GM19099 (cell line): ENCODE measurements around the gene NEO1.

Source experiments
- POLR2A ChIP-seq: IDR thresholded peaks from 3 replicates; pipeline ENCODE4 v1.6.1; 2011; ENCODE audit warnings: low read depth; ENCODE audit not compliant: insufficient read length; ENCODE audit errors: extremely low read depth

The NEO1 gene

GRCh38 chr15:73050561-73051295 lies 1.5 kb upstream of the NEO1 start:
- TF ChIP-seq POLR2A, result no peak

DNA sequence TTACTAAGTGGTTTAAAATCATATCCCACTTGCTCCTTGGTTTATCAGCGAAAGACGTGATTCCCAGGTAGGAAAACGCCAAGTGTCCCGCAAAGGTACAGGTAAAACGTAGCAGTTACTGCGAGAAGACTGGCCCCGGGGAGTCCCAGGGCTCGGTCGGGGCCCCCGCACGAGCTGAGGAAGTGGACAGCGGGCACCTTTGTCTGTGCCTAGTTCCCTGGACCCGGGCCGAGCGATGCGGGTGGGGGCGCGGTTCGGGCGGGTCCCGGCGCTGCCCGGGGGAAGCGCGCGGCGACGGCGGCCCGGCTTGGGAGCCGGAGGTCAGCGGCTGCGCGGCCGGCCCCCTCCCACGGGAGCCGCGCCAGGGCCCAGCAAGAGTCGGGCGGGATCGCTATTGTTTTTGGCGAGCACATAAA lies 864 bp upstream of the NEO1 start:
- TF ChIP-seq POLR2A, result no peak

GRCh38 chr15:73052653-73053397 lies 562 bp downstream of the NEO1 start:
- TF ChIP-seq POLR2A, result no peak

GRCh38 chr15:73053398-73053723 lies 1.1 kb downstream of the NEO1 start:
- no peak for TF ChIP-seq POLR2A

DNA sequence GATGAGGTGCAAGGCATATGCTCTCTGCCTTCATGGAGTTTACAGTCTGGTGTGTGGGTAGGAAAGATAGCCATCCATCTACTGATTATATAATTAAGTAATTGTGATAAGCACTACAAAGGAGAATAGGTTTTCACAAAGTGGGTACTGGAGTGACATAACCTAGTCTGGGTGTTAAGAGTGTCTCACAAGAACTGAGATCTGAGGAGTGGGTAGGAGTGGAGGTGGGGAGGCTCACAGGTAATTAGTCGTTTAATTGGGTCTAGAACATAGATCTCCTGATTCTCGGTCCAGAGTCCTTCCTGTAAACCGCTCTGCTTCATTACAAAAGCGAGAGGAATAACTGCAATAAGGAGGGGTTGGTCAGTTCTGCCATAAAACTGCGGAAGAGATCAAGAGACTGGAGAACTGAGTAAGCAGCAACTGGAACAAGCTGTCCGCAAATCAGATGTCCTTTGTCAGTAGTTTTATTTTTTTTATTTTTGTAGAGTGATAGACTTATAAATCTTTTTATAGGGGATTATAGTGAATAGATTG lies 2.2 kb downstream of the NEO1 start:
- no peak for TF ChIP-seq POLR2A

GRCh38 chr15:73056460-73056859 lies 4.2 kb downstream of the NEO1 start:
- no peak for TF ChIP-seq POLR2A

GRCh38 chr15:73058437-73058836 lies 6.2 kb downstream of the NEO1 start:
- TF ChIP-seq POLR2A, result no peak

GRCh38 chr15:73065114-73065513 lies 12.9 kb downstream of the NEO1 start:
- no peak for TF ChIP-seq POLR2A

GRCh38 chr15:73069109-73069508 lies 16.8 kb downstream of the NEO1 start:
- no peak for TF ChIP-seq POLR2A

- TF ChIP-seq POLR2A, result no peak
Observed at GRCh38 chr15:73072894-73073293, 20.6 kb downstream of the NEO1 start.

DNA sequence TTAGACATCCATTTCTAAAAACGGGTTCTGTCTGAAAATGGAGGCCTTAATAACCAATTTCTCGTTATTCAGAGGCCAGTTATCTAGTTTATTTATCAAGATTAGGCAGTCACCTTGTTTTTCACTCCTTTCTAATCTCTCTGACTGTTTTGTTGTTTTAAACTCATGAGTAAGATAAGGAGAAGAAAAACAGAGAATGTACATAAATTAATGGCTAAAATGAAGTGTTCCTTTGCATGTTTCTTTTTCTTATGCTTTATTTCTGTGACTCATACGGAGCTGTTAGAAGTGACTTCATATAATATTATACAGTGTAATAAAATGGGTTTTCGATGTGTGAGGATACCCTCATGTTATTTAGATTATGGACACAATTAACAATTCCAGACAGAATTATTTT lies 22.0 kb downstream of the NEO1 start:
- no peak for TF ChIP-seq POLR2A

GRCh38 chr15:73075160-73075859 lies 23.0 kb downstream of the NEO1 start:
- TF ChIP-seq POLR2A, result no peak

DNA sequence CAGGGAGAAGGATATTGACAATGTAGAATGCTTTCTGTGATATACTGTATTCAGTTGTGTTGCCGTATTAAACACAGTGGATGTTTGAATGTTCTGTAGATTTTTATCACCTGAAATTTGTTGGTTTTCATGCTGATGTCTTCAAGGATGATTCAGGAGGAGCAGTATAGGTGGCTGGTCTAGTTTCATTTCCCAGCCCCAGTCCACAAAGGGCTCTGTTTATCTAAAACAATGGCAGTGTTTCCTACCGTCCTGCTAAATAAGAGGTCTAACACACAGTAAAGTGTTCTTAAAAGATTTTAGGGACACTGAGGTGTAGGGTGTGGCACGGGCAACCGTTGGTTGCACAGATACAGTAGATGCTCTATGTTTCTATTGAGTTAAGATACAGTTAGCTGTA lies 26.0 kb downstream of the NEO1 start:
- no peak for TF ChIP-seq POLR2A

- no peak for TF ChIP-seq POLR2A
Observed at GRCh38 chr15:73078722-73079121, 26.5 kb downstream of the NEO1 start.

DNA sequence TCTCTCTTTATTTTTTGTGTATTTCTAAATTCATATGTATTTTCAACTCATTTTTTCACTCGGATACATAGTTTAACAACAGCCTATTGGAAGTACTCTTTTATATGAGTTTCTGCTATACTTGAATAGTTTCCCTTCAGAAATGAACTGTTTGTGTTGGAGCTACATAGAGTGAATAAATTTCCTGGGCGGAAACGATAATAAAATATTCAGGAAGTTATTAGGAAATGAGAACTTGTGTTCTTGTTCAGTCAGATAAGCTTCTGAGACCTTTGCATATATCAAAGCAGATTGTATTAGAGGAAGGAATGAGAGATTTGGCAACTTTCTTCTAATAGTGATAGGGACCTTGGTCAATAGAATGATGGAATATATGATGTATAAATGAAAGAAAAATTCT lies 27.3 kb downstream of the NEO1 start:
- TF ChIP-seq POLR2A, result no peak
